HG02571 (cell line): ENCODE data around the gene NQO2.
A peak's percentile ranks its signal among the peaks of the same experiment; 100 is the strongest.

Source experiments
- ATAC-seq: cut with Tn5 transposase; IDR thresholded peaks from one replicate; pipeline ENCODE4 v1.9.1; 2021; ENCODE audit warnings: mild to moderate bottlenecking, moderate library complexity; ENCODE audit not compliant: unreplicated experiment

NQO2 gene

DNA sequence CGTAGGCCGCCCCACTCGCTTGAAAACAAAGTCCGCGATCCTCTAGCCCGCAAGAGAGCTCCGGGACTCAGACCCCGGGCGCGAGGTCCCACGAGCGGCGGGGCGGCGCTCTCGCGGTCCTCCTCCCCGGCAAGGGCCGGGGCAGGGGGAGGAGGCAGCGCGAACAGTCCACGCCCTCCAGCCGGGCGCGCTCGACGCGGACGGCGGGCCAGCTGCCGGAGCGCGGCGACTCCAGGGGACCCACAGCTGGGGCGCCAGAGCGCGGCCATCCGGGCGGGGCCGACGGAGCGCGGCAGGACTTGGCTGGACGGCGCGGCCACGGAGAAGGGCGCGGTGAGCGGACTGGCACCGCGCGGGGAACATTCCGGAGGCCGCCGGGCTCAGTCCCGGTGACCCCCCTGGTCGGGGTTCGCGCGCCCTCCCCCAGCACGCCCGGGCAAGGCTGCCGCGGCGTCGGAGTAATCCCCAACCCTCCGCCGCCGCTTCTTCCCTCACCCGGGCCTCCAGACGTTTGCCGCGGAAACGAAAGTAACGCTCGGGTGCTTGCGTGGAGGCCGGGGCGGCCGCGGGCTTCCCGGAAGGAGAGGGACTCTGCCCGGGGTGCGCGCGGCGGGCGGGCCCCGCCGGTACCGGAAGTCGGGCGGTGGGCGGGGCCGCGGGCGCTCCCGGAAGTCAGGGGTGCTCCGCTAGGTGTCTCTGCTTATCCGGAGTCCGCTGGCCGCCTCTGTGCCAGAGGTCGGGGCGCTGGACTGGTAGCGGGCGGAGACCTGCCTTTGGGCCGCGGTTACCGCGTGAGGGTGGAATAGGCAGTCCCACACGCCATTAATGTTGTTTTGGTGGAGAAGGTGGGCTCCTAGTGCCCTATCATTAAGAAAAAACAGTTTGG lies 68.9 kb downstream of the NQO2 start, which contains the start of gene RIPK1:
RIPK1 (plus strand) TSS at position 166 of the 886 bp plus-strand sequence. CDS start 8,330 bp downstream, outside the sequence.
- peak; percentile 88 for ATAC-seq
